Transverse colon (tissue), 3 donors: Measurements from ENCODE around the gene SPRYD4.

Experiments
- EP300 ChIP-seq: sonication (generic); formaldehyde crosslinking; IDR thresholded peaks from one replicate; pipeline ENCODE4 v1.6.1; 2017; ENCODE audit warnings: antibody characterized with exemption, low read depth
- POLR2A ChIP-seq: fragments of 450-650 bp; IDR thresholded peaks from one replicate; pipeline ENCODE4 v1.6.1; 2016; ENCODE audit warnings: antibody characterized with exemption, mild to moderate bottlenecking, moderate library complexity
- POLR2AphosphoS5 ChIP-seq, 3 donors: sonication (generic); formaldehyde crosslinking; IDR thresholded peaks; one replicate each; pipeline ENCODE4 v1.6.1; 2016; ENCODE audit warnings: antibody characterized with exemption in 3 of 3

- TF ChIP-seq EP300 (no peak), POLR2A (no peak), POLR2AphosphoS5 (IDR thresholded peaks at IDR 0.05) (no peak)
Measured at GRCh38 chr12:56449622-56449984, 18.8 kb upstream of the SPRYD4 start.
